OCI-M2 (cell line): ENCODE measurements around the gene RNF138.
A peak's percentile ranks its signal among the peaks of the same experiment; 100 is the strongest.
"Not testable (repeated sequence)": the region's sequence is repeated elsewhere in the genome, so short reads cannot be mapped to it uniquely, and the experiment has no call there.

ENCODE experiments used
- DNase-seq: peaks from one replicate; lab custom pipeline; 2025; ENCODE audit not compliant: unreplicated experiment; lab: John Stamatoyannopoulos, UW

Gene RNF138

GRCh38 chr18:32091724-32092421 is at the start of gene RNF138:
Gene RNF138, plus strand, starts transcription at chr18:32091874. Its CDS starts 903 bp downstream, at chr18:32092777.
- no peak for DNase-seq

GRCh38 chr18:32042337-32042736 is 49.3 kb upstream of the RNF138 start:
- no peak for DNase-seq

GRCh38 chr18:32048507-32049091 is 43.1 kb upstream of the RNF138 start:
- DNase-seq = no peak

GRCh38 chr18:32049393-32050171 is 42.1 kb upstream of the RNF138 start:
- DNase-seq = no peak

GRCh38 chr18:32056613-32057358 is 34.9 kb upstream of the RNF138 start:
- no peak for DNase-seq

- no peak for DNase-seq
These were observed 34.0 kb upstream of the RNF138 start for GRCh38 chr18:32057624-32058165.

GRCh38 chr18:32060026-32060425 is 31.6 kb upstream of the RNF138 start:
- DNase-seq = no peak

GRCh38 chr18:32067375-32068167 is 24.1 kb upstream of the RNF138 start:
- no peak for DNase-seq

GRCh38 chr18:32072321-32072720 is 19.4 kb upstream of the RNF138 start:
- DNase-seq = no peak

- DNase-seq = no peak
These were observed 17.5 kb upstream of the RNF138 start for GRCh38 chr18:32074206-32074605.

- no peak for DNase-seq
These were observed 12.8 kb upstream of the RNF138 start for GRCh38 chr18:32078845-32079244.

GRCh38 chr18:32081881-32082280 is 9.8 kb upstream of the RNF138 start:
- DNase-seq = no peak

- no peak for DNase-seq
These were observed 7.9 kb upstream of the RNF138 start for GRCh38 chr18:32083781-32084180.

GRCh38 chr18:32086881-32087280 is 4.8 kb upstream of the RNF138 start:
- no peak for DNase-seq

GRCh38 chr18:32090831-32091230 is 843 bp upstream of the RNF138 start:
- DNase-seq = not testable (repeated sequence)

GRCh38 chr18:32091325-32091723 is 350 bp upstream of the RNF138 start:
- no peak for DNase-seq

- DNase-seq = peak; percentile 18
These were observed 888 bp downstream of the RNF138 start for GRCh38 chr18:32092422-32093101.

- DNase-seq = no peak
These were observed 1.4 kb downstream of the RNF138 start for GRCh38 chr18:32093102-32093511.

- no peak for DNase-seq
These were observed 1.8 kb downstream of the RNF138 start for GRCh38 chr18:32093523-32093922.
